Peyer's patch (tissue), 4 donors: ENCODE measurements around the gene SUV39H1.

ENCODE experiments used
- CTCF ChIP-seq, 6 experiments: fragments of 450-650 bp in 4 of 6; fragments of 200-600 bp in 2 of 6; sonication (generic) in 1 of 6; IDR thresholded peaks; one replicate each; pipeline ENCODE4 v1.5.1; 2017 to 2019; ENCODE audit warnings: antibody characterized with exemption in 6 of 6, mild to moderate bottlenecking in 3 of 6, moderate library complexity in 1 of 6
- POLR2A ChIP-seq, 2 donors: fragments of 450-650 bp; IDR thresholded peaks; one replicate each; pipeline ENCODE4 v1.5.1; 2017; ENCODE audit warnings: antibody characterized with exemption in 2 of 2, mild to moderate bottlenecking in 2 of 2, moderate library complexity in 2 of 2

DNA sequence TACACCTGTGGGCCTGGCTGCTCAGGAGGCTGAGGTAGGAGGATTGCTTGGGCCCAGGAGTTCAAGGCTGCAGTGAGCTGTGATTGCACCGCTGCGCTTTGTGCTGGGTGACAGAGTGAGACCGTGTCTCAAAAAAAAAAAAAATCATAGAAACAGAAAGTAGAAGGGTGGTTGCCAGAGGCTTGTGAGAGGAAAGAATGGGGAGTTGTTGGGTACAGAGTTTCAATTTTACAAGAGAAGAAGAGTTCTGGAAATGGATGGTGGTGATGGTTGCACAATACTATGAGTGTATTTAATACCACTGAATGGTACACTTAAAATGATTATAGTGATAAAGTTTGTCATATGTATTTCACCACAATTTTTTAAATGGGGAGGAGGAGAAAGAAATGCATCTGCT lies 54.8 kb downstream of the SUV39H1 start:
- TF ChIP-seq CTCF (IDR thresholded peaks at IDR 0.05) (no peak), POLR2A (IDR thresholded peaks at IDR 0.05) (no peak)
